GM21367 (cell line): ENCODE measurements around the gene ZCCHC17.
A peak's percentile ranks its signal among the peaks of the same experiment; 100 is the strongest.
"Not testable (repeated sequence)": the region's sequence is repeated elsewhere in the genome, so short reads cannot be mapped to it uniquely, and the experiment has no call there.

Source experiments
- ATAC-seq: cut with Tn5 transposase; IDR thresholded peaks from one replicate; pipeline ENCODE4 v1.9.1; 2021; ENCODE audit not compliant: unreplicated experiment

Gene ZCCHC17, protein sequence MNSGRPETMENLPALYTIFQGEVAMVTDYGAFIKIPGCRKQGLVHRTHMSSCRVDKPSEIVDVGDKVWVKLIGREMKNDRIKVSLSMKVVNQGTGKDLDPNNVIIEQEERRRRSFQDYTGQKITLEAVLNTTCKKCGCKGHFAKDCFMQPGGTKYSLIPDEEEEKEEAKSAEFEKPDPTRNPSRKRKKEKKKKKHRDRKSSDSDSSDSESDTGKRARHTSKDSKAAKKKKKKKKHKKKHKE

GRCh38 chr1:31296486-31297276 lies at the start of gene ZCCHC17, which contains the start of gene SNRNP40:
Gene ZCCHC17 (plus strand): TSS chr1:31297032. CDS start chr1:31310099, 13,067 bp downstream.
Gene SNRNP40 (minus strand): TSS chr1:31296788. CDS start chr1:31296751, 37 bp downstream.
- ATAC-seq, result peak; percentile 90

GRCh38 chr1:31248276-31248675 lies 48.6 kb upstream of the ZCCHC17 start:
- ATAC-seq, result no peak

DNA sequence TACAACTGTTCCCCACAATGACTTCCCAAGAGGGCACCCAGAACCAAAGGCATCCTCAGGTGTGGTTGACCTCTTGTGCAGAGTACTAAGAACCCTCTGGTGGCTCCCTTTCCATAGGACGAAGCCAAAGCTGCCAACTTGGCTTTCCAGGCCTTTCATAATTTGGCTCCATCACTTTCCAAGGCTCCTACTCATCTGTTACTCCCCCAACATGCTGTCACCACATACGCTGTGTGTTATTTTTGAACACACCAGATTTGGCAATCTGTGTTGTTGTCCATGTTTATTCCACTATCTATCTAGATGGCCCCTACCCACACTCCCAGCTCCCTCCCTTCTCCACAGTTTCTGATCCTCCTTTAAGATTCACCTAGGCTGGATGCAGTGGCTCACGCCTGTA lies 47.0 kb upstream of the ZCCHC17 start:
- no peak for ATAC-seq

GRCh38 chr1:31257213-31257612 lies 39.6 kb upstream of the ZCCHC17 start:
- no peak for ATAC-seq

DNA sequence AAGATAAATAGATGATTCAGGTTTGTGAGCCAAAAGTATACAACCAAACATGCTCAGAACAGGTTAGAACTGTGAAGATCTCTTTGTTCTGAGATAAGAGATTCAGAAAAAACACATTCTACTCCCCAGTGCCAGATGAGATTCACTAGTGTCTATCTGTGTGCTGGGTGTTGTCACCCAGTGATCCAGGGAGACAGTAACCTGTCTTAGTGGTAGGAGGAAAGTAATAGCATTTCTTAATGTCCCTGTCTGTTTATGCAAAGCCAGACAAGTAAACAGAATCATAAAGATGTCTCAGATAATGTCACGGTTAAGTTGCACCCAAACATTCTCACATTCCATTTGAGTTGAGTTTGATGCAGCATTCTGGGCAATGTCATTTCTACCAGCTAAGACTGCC lies 38.3 kb upstream of the ZCCHC17 start:
- ATAC-seq, result no peak

DNA sequence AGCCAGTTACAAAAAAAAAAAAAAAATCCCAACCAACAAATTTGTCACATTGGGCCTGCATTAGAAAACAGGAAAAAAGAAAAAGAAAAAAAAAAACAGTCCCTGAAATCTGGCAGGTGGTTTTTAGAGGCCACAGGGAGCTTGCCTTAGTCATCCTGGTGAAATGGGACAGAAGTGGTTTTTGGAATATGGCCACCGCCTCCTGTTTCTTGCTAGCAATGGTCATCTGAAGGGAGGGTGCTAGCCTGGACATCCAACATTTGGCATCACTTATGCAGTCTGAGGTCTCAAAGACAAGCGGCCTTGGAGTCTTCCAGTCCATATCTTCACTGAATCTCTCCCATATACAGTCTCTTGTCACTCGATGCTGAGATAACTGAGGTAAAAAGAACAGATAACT lies 37.1 kb upstream of the ZCCHC17 start:
- ATAC-seq, result no peak

- ATAC-seq, result no peak
These were observed 34.9 kb upstream of the ZCCHC17 start for GRCh38 chr1:31261916-31262315.

GRCh38 chr1:31262393-31262792 lies 34.4 kb upstream of the ZCCHC17 start:
- ATAC-seq, result not testable (repeated sequence)

GRCh38 chr1:31263408-31263807 lies 33.4 kb upstream of the ZCCHC17 start:
- ATAC-seq, result no peak

DNA sequence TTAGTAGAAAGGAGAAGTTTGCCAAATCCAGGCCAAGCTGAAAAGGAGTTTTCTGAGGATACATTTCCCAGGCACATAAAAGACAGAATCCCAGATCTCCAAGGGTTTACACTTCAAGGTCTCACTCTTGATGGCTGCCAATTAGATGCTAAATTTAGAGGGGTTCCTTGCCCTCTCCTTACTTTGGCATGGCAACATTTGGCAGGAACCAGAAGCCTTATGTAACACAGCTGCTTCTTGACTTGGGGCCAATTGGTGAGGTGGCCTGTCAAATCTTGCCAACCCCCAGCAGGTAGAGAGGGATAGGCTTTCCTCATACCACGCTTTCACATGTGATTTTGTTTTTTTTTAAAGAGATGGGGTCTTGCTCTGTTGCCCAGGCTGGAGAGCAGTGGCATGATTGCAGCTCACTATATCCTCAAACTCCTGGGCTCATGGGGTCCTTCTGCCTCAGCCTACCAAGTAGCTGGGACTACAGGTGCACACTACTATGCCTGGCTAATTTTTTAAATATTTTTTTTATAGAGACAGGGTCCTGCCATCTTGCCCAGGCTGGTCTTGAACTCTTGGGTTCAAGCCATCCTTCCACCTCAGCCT lies 31.9 kb upstream of the ZCCHC17 start:
- no peak for ATAC-seq

- ATAC-seq, result no peak
These were observed 30.3 kb upstream of the ZCCHC17 start for GRCh38 chr1:31266547-31266946.

- ATAC-seq, result no peak
These were observed 24.5 kb upstream of the ZCCHC17 start for GRCh38 chr1:31272369-31272768.

DNA sequence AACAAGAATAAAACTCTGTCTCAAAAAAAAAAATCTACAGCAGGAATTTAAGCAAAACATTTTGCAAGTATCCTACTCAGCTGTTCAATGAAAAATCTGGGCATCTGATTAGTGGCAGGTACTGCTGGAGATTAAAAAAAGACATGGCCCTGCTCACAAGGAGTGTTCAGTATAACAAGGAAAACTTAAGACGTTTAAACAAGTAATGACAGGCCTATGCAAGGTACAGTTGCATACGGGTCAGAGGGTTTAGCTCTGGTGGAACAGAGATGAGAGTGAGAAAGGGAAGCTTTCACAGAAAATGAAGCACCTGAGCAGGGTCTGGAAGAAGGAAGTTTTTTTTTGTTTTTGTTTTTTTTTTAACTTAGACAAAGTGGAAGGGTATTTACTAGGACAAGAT lies 23.2 kb upstream of the ZCCHC17 start:
- ATAC-seq, result no peak

GRCh38 chr1:31282426-31282825 lies 14.4 kb upstream of the ZCCHC17 start:
- not testable (repeated sequence) for ATAC-seq

GRCh38 chr1:31287791-31288190 lies 9.0 kb upstream of the ZCCHC17 start:
- ATAC-seq, result not testable (repeated sequence)

DNA sequence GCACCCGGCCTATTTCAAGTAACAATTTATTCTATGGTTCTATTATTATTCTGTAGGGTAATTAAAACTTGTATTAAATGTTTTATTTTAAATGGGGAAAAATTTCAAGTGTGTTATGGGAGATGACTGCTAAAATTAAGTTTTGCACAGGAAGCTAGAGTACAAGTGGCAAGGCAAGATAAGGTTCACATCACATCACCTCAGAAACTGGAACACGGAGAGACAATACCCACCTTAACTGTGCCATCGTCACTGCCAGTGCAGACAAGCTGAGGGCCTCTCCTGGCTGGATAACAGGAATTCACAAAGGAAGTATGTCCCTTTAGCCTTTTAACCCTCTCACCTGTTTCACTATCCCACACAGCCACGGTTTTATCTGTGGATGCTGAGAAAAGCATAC lies 7.8 kb upstream of the ZCCHC17 start:
- no peak for ATAC-seq

DNA sequence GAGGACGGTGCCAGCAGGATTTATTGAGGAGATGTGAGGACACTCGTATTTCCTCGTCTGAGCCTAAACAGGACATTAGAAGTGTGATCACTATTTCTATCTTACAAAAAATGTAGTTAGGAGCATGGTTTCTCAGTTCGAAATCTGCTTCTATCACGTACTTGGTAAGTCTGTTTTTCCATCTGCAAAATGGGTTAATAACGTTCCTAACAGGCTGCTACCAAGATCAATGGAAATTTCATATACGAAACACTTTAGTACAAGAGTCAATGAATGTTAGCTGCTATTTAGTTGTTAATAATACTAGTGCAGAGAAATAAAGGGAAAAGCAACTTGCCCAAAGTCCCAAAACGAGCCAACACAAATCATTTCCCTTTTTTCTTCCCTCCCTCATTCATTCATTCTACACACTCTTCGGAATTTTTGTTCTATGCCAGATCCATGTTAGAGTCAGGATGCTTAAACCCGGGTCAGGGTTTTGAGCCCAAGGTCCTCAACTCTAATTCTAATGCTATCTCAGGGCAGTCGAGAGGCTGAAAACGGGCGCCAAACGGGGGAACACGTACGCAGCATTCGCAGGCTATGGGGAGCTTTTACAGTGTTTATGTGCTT lies 852 bp upstream of the ZCCHC17 start:
- no peak for ATAC-seq

GRCh38 chr1:31297277-31298247 lies 730 bp downstream of the ZCCHC17 start:
- peak; percentile 6 for ATAC-seq

GRCh38 chr1:31299365-31299764 lies 2.5 kb downstream of the ZCCHC17 start:
- no peak for ATAC-seq

DNA sequence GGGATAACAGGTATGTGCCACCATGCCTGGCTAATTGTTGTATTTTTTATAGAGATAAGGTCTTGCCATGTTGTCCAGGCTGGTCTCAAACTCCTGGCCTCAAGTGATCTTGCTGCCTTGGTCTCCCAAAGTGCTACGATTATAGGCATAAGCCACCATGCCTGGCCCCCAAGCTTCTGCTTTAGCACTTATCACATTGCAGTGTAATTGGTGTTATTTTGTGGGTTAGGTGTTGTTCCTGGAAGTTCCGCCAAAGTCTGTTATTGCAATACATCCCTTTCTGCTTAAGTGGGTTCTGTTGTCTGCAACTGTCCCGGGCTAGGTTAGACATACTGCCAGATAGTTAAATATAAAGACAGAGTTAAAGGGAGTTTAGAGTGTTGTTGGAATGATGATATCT lies 3.4 kb downstream of the ZCCHC17 start:
- no peak for ATAC-seq
